Measurements from ENCODE around the gene ZNF598.

The ZNF598 gene

GRCh38 chr16:1984347-1985225 lies 25.0 kb downstream of the ZNF598 start:
- H3K4me1 ChIP-seq (ENCODE audit: control insufficient read depth, insufficient read depth, low read length): peaks cover 36% of the 10 kb centered on the region
- peaks cover 18% of the 10 kb centered on the region for H3K36me3 ChIP-seq (ENCODE audit: control insufficient read depth, insufficient read depth, low read length)
- H3K9me3 ChIP-seq (ENCODE audit: control insufficient read depth, insufficient read depth, low read length): no peaks in the 10 kb centered on the region
- H3K4me3 ChIP-seq (ENCODE audit: low read depth, low read length): peak overlapping the region; percentile 81
- peak overlapping the region; percentile 86 for H3K9ac ChIP-seq (ENCODE audit: low read depth, low read length)
- H3K27ac ChIP-seq (ENCODE audit: low read depth, low read length): peak overlapping the region; percentile 87
- H3K27me3 ChIP-seq (ENCODE audit: control insufficient read depth, insufficient read depth, low read length): peaks cover 49% of the 10 kb centered on the region

GRCh38 chr16:1983544-1984346 lies 25.9 kb downstream of the ZNF598 start, which contains the start of gene GFER:
GFER (plus strand) TSS chr16:1984193; CDS start chr16:1984219, 26 bp downstream.
- peaks cover 44% of the 10 kb centered on the region for H3K27me3 ChIP-seq (ENCODE audit: control insufficient read depth, insufficient read depth, low read length)
- peak within 1 kb of the TSS; percentile 81 for H3K4me3 ChIP-seq (ENCODE audit: low read depth, low read length)
- peaks cover 18% of the 10 kb centered on the region for H3K36me3 ChIP-seq (ENCODE audit: control insufficient read depth, insufficient read depth, low read length)
- peak within 1 kb of the TSS; percentile 87 for H3K27ac ChIP-seq (ENCODE audit: low read depth, low read length)
- peaks cover 30% of the 10 kb centered on the region for H3K4me1 ChIP-seq (ENCODE audit: control insufficient read depth, insufficient read depth, low read length)
- H3K9ac ChIP-seq (ENCODE audit: low read depth, low read length): peak within 1 kb of the TSS; percentile 86
- H3K9me3 ChIP-seq (ENCODE audit: control insufficient read depth, insufficient read depth, low read length): no peaks in the 10 kb centered on the region

- Histone ChIP-seq H3K9ac (ENCODE audit: low read depth, low read length) (no peak overlapping the region), H3K27me3 (ENCODE audit: control insufficient read depth, insufficient read depth, low read length) (peaks cover 41% of the 10 kb centered on the region), H3K36me3 (ENCODE audit: control insufficient read depth, insufficient read depth, low read length) (peaks cover 20% of the 10 kb centered on the region), H3K9me3 (ENCODE audit: control insufficient read depth, insufficient read depth, low read length) (no peaks in the 10 kb centered on the region), H3K4me3 (ENCODE audit: low read depth, low read length) (peak overlapping the region; percentile 81), H3K27ac (ENCODE audit: low read depth, low read length) (peak overlapping the region; percentile 87), H3K4me1 (ENCODE audit: control insufficient read depth, insufficient read depth, low read length) (peaks cover 27% of the 10 kb centered on the region)
Observed at GRCh38 chr16:1982991-1983543, 26.6 kb downstream of the ZNF598 start.

GRCh38 chr16:1982013-1982433 lies 27.6 kb downstream of the ZNF598 start:
- Histone ChIP-seq H3K4me3 (ENCODE audit: low read depth, low read length) (no peak overlapping the region), H3K27me3 (ENCODE audit: control insufficient read depth, insufficient read depth, low read length) (peaks cover 41% of the 10 kb centered on the region), H3K9ac (ENCODE audit: low read depth, low read length) (no peak overlapping the region), H3K36me3 (ENCODE audit: control insufficient read depth, insufficient read depth, low read length) (peaks cover 29% of the 10 kb centered on the region), H3K9me3 (ENCODE audit: control insufficient read depth, insufficient read depth, low read length) (no peaks in the 10 kb centered on the region), H3K27ac (ENCODE audit: low read depth, low read length) (no peak overlapping the region), H3K4me1 (ENCODE audit: control insufficient read depth, insufficient read depth, low read length) (peaks cover 27% of the 10 kb centered on the region)

- H3K9me3 ChIP-seq (ENCODE audit: control insufficient read depth, insufficient read depth, low read length): no peaks in the 10 kb centered on the region
- peaks cover 27% of the 10 kb centered on the region for H3K4me1 ChIP-seq (ENCODE audit: control insufficient read depth, insufficient read depth, low read length)
- H3K9ac ChIP-seq (ENCODE audit: low read depth, low read length): no peak within 1 kb of the TSS
- H3K36me3 ChIP-seq (ENCODE audit: control insufficient read depth, insufficient read depth, low read length): peaks cover 29% of the 10 kb centered on the region
- H3K4me3 ChIP-seq (ENCODE audit: low read depth, low read length): peak within 1 kb of the TSS; percentile 57
- peaks cover 41% of the 10 kb centered on the region for H3K27me3 ChIP-seq (ENCODE audit: control insufficient read depth, insufficient read depth, low read length)
- no peak within 1 kb of the TSS for H3K27ac ChIP-seq (ENCODE audit: low read depth, low read length)
Observed at GRCh38 chr16:1981398-1981836, 28.2 kb downstream of the ZNF598 start, which contains the start of gene NOXO1. NOXO1 (minus strand) TSS chr16:1981469; CDS start chr16:1981179, 290 bp downstream.

GRCh38 chr16:1980770-1981087 lies 28.9 kb downstream of the ZNF598 start:
- H3K4me3 ChIP-seq (ENCODE audit: low read depth, low read length): peak overlapping the region; percentile 57; the same call in 1 of the 2 replicates
- no peak overlapping the region for H3K27ac ChIP-seq (ENCODE audit: low read depth, low read length)
- no peaks in the 10 kb centered on the region for H3K9me3 ChIP-seq (ENCODE audit: control insufficient read depth, insufficient read depth, low read length)
- peaks cover 29% of the 10 kb centered on the region for H3K36me3 ChIP-seq (ENCODE audit: control insufficient read depth, insufficient read depth, low read length)
- peaks cover 27% of the 10 kb centered on the region for H3K4me1 ChIP-seq (ENCODE audit: control insufficient read depth, insufficient read depth, low read length)
- H3K9ac ChIP-seq (ENCODE audit: low read depth, low read length): no peak overlapping the region
- peaks cover 41% of the 10 kb centered on the region for H3K27me3 ChIP-seq (ENCODE audit: control insufficient read depth, insufficient read depth, low read length)

GRCh38 chr16:1980030-1980769 lies 29.4 kb downstream of the ZNF598 start:
- no peaks in the 10 kb centered on the region for H3K9me3 ChIP-seq (ENCODE audit: control insufficient read depth, insufficient read depth, low read length)
- peaks cover 27% of the 10 kb centered on the region for H3K4me1 ChIP-seq (ENCODE audit: control insufficient read depth, insufficient read depth, low read length)
- H3K9ac ChIP-seq (ENCODE audit: low read depth, low read length): no peak overlapping the region
- H3K27ac ChIP-seq (ENCODE audit: low read depth, low read length): no peak overlapping the region
- H3K4me3 ChIP-seq (ENCODE audit: low read depth, low read length): peak overlapping the region; percentile 57
- H3K36me3 ChIP-seq (ENCODE audit: control insufficient read depth, insufficient read depth, low read length): peaks cover 30% of the 10 kb centered on the region
- peaks cover 41% of the 10 kb centered on the region for H3K27me3 ChIP-seq (ENCODE audit: control insufficient read depth, insufficient read depth, low read length)

- Histone ChIP-seq H3K4me3 (ENCODE audit: low read depth, low read length) (peak overlapping the region; percentile 57), H3K9me3 (ENCODE audit: control insufficient read depth, insufficient read depth, low read length) (no peaks in the 10 kb centered on the region), H3K9ac (ENCODE audit: low read depth, low read length) (no peak overlapping the region; the same call in 1 of the 2 replicates), H3K4me1 (ENCODE audit: control insufficient read depth, insufficient read depth, low read length) (peaks cover 21% of the 10 kb centered on the region), H3K36me3 (ENCODE audit: control insufficient read depth, insufficient read depth, low read length) (peaks cover 37% of the 10 kb centered on the region), H3K27me3 (ENCODE audit: control insufficient read depth, insufficient read depth, low read length) (peaks cover 41% of the 10 kb centered on the region), H3K27ac (ENCODE audit: low read depth, low read length) (no peak overlapping the region)
Observed at GRCh38 chr16:1979271-1980029, 30.2 kb downstream of the ZNF598 start.

- Histone ChIP-seq H3K9me3 (ENCODE audit: control insufficient read depth, insufficient read depth, low read length) (no peaks in the 10 kb centered on the region), H3K4me3 (ENCODE audit: low read depth, low read length) (peak overlapping the region; percentile 57), H3K4me1 (ENCODE audit: control insufficient read depth, insufficient read depth, low read length) (peaks cover 21% of the 10 kb centered on the region), H3K36me3 (ENCODE audit: control insufficient read depth, insufficient read depth, low read length) (peaks cover 41% of the 10 kb centered on the region), H3K27me3 (ENCODE audit: control insufficient read depth, insufficient read depth, low read length) (peaks cover 41% of the 10 kb centered on the region), H3K27ac (ENCODE audit: low read depth, low read length) (no peak overlapping the region), H3K9ac (ENCODE audit: low read depth, low read length) (no peak overlapping the region)
Observed at GRCh38 chr16:1978476-1979120, 31.0 kb downstream of the ZNF598 start.
